Measurements from ENCODE around the gene SWAP70.

Gene SWAP70

DNA sequence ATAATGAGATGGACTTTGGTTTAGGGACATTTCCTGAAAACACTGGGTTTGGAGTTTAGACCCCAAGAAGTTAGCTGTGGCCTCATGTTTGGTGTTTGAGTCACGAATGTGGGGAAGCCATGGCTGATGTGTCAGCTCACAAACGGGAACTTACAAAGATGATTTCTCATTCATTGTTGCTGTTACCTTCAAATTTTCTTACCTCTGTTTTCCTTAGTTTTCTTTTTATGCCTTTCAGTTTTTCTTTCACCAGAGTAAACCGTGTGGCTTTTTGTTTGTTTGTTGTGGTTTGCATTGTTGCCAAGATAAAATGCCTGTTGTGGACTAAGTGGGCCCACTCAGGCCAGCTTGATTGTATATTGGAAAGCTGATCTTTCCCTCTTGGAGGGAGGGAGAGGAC is 89.1 kb downstream of the SWAP70 start:
- DNase-seq (ENCODE audit: low read depth) = peak; percentile 60

DNA sequence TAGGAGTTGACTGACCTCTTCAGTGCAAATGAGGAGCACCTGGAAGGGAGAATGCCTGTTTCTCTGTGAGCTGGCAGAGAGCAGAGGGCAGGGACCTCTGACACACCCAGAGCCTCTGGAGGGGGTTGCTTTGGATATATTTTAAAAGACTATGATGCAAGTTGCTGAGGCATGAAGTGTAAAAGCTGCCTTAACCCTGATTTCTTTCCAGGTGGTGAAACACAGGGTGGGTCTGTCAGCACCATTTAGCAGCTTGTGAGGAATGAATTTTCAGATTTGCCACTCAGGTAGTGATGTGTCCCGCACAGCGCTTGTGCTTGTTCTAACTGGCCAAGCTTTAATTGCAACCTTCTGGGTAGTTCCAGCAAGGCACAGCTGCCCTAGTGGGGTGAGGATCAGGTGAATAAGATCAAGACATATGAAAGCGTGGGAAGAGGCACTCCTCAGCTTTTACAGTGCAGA is 90.2 kb downstream of the SWAP70 start:
- peak; percentile 39 for DNase-seq (ENCODE audit: low read depth)

DNA sequence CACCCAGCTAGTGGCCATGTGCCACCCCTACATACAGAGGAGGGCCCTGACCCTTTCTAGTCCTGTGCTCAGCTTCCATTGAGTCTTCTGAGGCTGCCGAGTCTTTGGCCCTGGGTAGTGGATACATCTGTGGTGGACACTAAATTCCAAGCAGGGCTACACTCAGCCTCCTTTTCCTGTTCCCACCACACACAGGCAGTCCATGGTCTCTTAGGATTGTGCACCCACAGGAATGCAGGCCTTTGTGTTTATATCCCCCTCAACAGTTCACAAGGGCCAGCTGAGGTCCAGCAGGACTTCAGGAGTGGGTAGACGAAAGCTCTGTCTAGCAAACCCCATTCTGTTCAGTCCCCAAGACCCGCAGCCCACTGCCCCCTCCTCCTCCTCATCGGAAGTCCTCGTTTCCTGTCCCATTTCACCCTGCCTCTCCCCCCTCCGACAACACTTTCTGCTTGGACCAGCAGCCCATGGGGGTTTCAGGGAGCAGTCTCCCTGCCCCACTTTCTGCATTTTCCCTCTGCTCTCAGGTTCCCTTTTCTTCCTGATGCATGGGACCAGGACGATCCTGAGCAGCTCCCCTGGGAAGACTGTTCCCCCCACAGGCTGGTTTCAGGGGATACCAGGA is 91.8 kb downstream of the SWAP70 start:
- DNase-seq (ENCODE audit: low read depth) = no peak

GRCh38 chr11:9756461-9756860 is 92.6 kb downstream of the SWAP70 start:
- no peak for DNase-seq (ENCODE audit: low read depth)

DNA sequence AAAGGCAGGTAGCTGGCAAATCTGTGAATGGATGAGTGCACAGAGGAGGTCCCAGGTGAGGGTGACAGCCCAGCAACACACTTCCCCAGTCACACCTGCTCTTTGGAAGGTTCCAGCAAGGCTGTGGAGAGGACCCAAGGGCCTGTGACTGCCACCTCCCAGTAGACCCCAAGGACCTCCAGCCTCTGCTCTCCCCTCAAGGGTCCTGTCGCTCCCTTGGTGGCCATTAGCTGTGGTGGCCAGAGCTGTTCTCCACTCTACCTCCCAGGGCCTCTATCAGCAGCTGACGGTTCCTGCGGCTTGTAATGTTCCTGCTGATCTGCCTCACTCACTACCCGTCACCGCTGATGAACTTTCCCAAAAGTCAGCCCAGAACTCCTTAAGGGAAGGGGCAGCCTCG is 93.0 kb downstream of the SWAP70 start:
- DNase-seq (ENCODE audit: low read depth) = no peak

DNA sequence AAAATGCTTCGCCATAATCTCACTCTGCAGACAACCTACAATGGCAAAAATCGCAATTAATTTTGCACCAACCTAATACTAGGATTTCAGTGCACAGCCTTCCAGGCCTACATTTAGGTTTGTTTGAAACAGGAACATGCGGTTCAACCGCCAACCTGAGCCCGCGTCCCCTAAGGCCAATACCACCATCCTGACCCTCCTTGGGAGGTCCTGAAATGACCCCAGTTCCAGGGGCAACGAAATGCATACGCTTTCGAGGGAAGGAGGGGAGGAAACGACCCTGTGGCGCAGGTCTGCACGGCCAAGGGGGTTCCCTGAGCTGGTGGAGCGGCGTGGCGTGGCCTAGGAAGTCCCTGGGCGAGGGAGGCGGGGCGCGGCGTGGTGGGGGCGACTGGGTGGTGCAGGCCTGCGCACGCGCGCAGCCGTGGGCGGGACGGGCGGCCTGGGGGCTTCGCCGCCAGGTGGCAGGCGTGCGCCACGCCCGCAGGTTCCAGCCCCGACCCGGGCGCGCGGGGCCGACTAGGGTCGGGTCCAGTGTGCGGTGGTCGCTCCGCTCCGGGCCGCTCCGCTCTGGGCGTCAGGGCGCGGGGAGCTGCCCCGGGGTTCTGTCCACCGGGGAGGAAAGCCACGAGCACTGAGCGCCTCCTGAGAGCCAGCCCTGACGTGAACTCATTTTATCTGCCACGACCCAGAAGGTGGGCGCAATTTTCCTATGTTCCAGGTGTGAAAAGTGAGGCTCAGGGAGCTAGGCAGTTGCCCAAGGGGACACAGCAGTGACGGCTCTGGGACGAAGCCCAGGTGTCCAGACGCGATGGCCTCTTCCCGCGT is 94.1 kb downstream of the SWAP70 start:
- DNase-seq (ENCODE audit: low read depth) = peak; percentile 71

- peak; percentile 85 for DNase-seq (ENCODE audit: low read depth)
Observed at GRCh38 chr11:9758637-9759518, 95.0 kb downstream of the SWAP70 start.

- DNase-seq (ENCODE audit: low read depth) = peak; percentile 99
Observed at GRCh38 chr11:9759519-9760192, 95.8 kb downstream of the SWAP70 start.

GRCh38 chr11:9760193-9760575 is 96.3 kb downstream of the SWAP70 start:
- peak; percentile 98 for DNase-seq (ENCODE audit: low read depth)

DNA sequence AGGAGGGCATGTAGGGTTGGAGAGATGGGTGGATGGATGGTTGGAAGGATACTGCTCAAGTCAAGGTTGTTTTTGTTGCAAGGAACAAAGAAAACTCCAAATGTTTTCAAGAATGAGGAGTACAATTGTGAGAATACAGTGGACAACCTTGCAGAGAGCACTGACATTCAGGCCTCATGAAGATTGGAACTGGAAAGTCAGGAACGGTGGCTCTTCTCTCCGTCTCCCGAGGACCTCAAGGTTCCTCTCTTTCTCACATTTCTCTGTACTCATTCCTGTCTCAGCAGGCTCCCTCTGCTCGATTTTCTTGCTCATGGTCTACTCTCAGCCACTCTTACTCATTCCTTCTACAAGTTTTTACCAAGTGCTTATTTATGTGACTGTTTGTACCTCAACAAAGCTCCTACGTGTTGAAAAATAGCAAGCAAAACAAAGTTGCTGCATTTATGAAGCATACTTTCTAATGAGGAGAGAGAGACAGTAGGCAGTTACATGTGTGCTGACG is 97.6 kb downstream of the SWAP70 start:
- DNase-seq (ENCODE audit: low read depth) = no peak

GRCh38 chr11:9762531-9762930 is 98.7 kb downstream of the SWAP70 start:
- no peak for DNase-seq (ENCODE audit: low read depth)

DNA sequence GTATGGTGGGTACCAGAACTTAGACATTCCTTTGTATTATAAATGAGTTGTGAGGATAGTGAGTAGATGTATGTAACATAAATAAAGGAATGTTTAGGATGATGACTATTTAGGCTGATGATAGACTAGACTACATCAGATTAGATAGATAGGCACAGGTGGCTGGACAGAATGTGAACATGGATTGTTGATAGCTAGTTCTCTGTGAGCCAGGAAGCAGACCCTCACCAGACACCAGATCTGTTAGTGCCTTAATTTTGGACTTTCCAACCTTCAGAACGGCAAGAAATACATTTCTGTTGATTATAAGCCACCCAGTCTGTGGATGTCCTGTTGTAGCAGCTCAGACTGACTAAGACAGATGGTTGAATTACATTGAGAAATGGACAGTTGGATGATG is 99.4 kb downstream of the SWAP70 start:
- DNase-seq (ENCODE audit: low read depth) = no peak

DNA sequence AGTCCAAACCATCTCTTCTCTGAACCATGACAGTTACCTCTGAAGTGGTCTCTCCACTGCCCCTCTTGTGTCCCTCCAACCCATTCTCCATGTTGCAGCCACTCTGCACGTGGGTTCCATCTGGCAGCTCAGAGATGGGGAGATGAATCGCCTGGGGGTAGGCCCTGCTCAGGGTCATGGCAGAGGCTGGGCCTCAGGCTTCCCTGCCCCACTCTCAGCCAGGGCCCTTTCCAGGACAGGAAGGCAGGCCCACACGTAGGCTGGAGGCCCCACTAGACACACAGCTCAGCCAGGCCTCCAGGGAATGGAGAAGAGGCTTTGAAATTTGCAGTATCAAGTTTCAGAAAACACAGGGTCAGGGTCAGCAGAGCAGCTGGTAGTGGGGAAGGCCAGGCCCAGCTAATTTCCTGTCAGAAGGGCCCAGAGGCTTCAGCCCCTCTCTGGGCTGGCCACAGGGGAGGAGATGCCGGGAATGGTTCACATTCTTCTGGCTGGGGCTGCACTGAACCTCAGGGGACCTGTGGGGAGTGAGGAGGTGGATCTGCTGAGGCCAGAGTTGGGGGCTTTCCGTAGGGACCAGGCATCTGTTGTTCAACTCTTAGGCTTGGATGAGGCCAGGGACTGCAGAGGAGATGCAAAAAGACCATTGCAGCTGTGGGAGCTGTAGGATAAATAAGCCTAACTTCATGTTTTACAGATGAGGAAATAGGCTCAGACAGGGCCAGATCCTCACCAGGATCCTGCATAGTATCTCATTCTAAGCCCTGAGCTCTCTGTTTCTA is 101.6 kb downstream of the SWAP70 start:
- DNase-seq (ENCODE audit: low read depth) = peak; percentile 99

- no peak for DNase-seq (ENCODE audit: low read depth)
Observed at GRCh38 chr11:9769621-9770020, 105.7 kb downstream of the SWAP70 start.

DNA sequence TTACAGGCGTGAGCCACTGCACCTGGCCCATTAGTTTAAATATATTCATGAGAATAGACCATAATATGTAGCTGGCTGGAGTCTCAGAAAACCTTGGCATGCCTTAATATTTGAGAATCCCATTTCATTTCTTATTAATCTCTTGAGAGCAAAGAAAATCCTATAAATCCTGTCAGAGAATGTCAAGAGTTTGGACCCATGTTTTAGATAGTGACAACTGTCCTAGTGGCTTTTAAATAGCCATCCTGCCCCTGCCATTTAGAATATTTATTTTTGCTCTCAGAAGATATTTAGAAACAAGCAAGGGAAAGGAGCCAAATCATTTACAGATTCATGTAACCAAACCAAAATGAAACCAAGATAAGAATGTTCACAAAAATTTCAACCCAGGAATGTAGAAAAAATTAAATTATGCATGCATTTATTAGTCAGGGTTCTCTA is 107.2 kb downstream of the SWAP70 start:
- DNase-seq (ENCODE audit: low read depth) = peak; percentile 24

GRCh38 chr11:9772218-9772617 is 108.3 kb downstream of the SWAP70 start:
- no peak for DNase-seq (ENCODE audit: low read depth)

DNA sequence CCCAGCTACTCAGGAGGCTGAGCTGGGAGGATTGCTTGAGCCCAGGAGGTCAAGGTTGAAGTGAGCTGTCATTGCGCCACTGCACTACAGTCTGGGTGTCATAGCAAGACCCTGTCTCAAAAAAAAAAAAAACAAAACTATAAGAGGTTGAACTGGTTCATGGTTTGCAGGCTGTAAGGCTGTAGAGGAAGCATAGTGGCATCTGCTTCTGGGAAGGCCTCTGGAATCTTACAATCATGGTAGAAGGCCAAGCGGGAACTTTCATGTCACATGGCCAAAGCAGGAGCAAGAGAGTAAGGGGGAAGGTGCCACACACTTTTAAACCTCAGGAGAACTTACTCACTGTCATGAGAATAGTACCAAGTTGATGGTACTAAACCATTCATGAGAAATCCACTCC is 109.6 kb downstream of the SWAP70 start:
- no peak for DNase-seq (ENCODE audit: low read depth)

DNA sequence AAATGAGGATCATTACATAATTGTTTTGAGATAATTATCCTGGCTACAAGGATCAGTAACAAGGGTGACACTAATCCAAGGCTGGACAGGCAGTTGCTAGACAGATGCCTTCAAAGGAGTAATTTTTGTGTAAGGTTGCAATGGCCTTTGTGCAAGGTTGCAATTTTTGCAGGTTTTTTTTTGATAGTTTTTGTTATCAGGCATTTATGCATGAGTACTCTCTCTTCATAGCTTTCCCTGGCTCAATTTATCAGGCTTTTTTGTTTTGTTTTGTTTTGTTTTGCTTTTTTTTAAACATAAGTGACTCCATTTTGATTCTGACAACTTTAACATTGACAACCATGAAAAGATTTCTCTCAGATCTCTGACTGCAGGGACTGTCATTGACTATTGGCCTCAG is 110.2 kb downstream of the SWAP70 start:
- no peak for DNase-seq (ENCODE audit: low read depth)

DNA sequence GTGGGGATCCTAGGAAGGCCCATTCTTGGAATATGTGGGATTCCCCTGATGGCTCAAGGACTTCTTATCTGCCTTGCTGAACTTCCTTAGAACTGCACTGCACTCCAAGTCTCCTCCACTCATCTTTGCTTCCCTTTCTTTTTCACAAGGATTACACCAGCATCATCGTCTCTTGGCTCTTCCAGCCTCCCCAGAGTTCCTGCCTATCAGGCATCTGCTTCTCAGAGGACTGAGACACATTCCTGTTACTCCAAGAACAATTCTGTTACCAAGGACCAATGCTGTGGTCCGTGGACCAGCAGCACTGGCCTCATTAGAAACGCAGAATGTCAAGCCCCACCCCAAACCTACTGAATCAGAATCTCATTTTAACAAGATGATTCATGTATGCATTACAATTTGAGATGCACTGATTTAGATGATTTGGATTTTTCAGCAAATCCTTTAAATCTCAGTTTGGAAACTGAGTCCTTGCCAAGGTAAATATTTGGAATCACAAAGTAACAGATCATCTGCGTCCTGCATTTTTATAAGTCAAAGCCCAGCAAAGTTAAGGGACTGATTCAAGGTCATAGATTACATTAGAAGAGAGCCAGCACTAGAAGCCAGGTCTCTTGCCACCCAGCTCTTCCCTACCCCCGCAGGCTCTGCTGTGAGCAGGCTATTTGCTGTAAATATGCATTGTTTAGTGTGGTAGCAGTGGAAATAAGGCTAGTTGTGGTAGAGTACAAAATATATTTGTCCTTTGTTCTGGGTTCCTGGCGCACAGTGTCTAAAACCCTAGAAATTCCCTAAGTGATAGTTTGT is 110.9 kb downstream of the SWAP70 start:
- peak; percentile 95 for DNase-seq (ENCODE audit: low read depth)

GRCh38 chr11:9775398-9775779 is 111.5 kb downstream of the SWAP70 start:
- DNase-seq (ENCODE audit: low read depth) = no peak

Measured in fibroblast of gingiva (primary cell).